ENCODE measurements around the gene TRABD2B.

Gene TRABD2B

DNA sequence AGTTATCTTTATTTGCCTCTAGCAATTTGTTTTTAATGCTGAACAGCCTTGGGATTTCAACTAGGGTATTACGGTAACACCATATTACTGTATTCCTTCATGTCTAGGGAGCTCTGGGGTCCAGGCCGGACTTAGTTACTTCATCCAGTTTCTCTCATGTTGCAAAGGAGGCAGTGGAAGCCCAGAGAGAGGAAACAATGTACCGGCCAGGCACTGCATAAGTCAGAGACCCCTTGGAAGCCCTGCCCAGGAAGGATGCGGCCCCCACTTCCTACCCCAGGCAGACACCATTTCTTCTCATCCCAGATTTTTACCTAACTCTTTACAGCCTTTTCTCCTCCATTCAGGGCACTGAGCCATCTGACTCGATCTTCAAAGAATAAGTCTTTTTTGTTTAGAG lies 32.5 kb downstream of the TRABD2B start:
- TF ChIP-seq TAF1 (IDR thresholded peaks at IDR 0.05; ENCODE audit: low read depth) (no peak), YY1 (IDR thresholded peaks at IDR 0.05; ENCODE audit: low read depth) (no peak), FOXM1 (IDR thresholded peaks at IDR 0.05; ENCODE audit: borderline replicate concordance, low read depth) (no peak), EGR1 (IDR thresholded peaks at IDR 0.05) (no peak), CREB1 (IDR thresholded peaks at IDR 0.05; ENCODE audit: low read depth) (no peak), RAD21 (IDR thresholded peaks at IDR 0.05; ENCODE audit: low read depth) (no peak), NFIC (IDR thresholded peaks at IDR 0.05) (no peak), USF1 (IDR thresholded peaks at IDR 0.05) (no peak), TEAD4 (IDR thresholded peaks at IDR 0.05) (no peak)
- TF ChIP-seq, protein P1, sequence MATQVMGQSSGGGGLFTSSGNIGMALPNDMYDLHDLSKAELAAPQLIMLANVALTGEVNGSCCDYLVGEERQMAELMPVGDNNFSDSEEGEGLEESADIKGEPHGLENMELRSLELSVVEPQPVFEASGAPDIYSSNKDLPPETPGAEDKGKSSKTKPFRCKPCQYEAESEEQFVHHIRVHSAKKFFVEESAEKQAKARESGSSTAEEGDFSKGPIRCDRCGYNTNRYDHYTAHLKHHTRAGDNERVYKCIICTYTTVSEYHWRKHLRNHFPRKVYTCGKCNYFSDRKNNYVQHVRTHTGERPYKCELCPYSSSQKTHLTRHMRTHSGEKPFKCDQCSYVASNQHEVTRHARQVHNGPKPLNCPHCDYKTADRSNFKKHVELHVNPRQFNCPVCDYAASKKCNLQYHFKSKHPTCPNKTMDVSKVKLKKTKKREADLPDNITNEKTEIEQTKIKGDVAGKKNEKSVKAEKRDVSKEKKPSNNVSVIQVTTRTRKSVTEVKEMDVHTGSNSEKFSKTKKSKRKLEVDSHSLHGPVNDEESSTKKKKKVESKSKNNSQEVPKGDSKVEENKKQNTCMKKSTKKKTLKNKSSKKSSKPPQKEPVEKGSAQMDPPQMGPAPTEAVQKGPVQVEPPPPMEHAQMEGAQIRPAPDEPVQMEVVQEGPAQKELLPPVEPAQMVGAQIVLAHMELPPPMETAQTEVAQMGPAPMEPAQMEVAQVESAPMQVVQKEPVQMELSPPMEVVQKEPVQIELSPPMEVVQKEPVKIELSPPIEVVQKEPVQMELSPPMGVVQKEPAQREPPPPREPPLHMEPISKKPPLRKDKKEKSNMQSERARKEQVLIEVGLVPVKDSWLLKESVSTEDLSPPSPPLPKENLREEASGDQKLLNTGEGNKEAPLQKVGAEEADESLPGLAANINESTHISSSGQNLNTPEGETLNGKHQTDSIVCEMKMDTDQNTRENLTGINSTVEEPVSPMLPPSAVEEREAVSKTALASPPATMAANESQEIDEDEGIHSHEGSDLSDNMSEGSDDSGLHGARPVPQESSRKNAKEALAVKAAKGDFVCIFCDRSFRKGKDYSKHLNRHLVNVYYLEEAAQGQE (IDR thresholded peaks at IDR 0.05; ENCODE audit: low read depth) = no peak
- TF ChIP-seq, protein P2, sequence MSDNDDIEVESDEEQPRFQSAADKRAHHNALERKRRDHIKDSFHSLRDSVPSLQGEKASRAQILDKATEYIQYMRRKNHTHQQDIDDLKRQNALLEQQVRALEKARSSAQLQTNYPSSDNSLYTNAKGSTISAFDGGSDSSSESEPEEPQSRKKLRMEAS (IDR thresholded peaks at IDR 0.05) = no peak

- TF ChIP-seq TAF1 (IDR thresholded peaks at IDR 0.05; ENCODE audit: low read depth) = no peak
- no peak for TF ChIP-seq RAD21 (IDR thresholded peaks at IDR 0.05; ENCODE audit: low read depth)
- TF ChIP-seq ZBTB7A (IDR thresholded peaks at IDR 0.05; ENCODE audit: low read depth) = no peak
- no peak for TF ChIP-seq CEBPB (IDR thresholded peaks at IDR 0.05)
- TF ChIP-seq TEAD4 (IDR thresholded peaks at IDR 0.05) = no peak
- no peak for TF ChIP-seq CREB1 (IDR thresholded peaks at IDR 0.05; ENCODE audit: low read depth)
- TF ChIP-seq USF1 (IDR thresholded peaks at IDR 0.05) = no peak
- no peak for TF ChIP-seq TCF12 (IDR thresholded peaks at IDR 0.05; ENCODE audit: low read depth)
- TF ChIP-seq EP300 (IDR thresholded peaks at IDR 0.05; ENCODE audit: borderline replicate concordance) = no peak
- TF ChIP-seq, protein P1 (IDR thresholded peaks at IDR 0.05; ENCODE audit: low read depth) = no peak
- TF ChIP-seq EGR1 (IDR thresholded peaks at IDR 0.05) = no peak
- no peak for TF ChIP-seq NFIC (IDR thresholded peaks at IDR 0.05)
- TF ChIP-seq YY1 (IDR thresholded peaks at IDR 0.05; ENCODE audit: low read depth) = no peak
These were observed 33.4 kb downstream of the TRABD2B start for GRCh38 chr1:47963568-47964358.

GRCh38 chr1:47962750-47963492 lies 34.3 kb downstream of the TRABD2B start:
- TF ChIP-seq NFIC (IDR thresholded peaks at IDR 0.05) = no peak
- TF ChIP-seq EP300 (IDR thresholded peaks at IDR 0.05; ENCODE audit: borderline replicate concordance) = no peak
- TF ChIP-seq TEAD4 (IDR thresholded peaks at IDR 0.05) = no peak
- no peak for TF ChIP-seq FOXM1 (IDR thresholded peaks at IDR 0.05; ENCODE audit: borderline replicate concordance, low read depth)
- no peak for TF ChIP-seq EGR1 (IDR thresholded peaks at IDR 0.05)
- TF ChIP-seq, protein P1 (IDR thresholded peaks at IDR 0.05; ENCODE audit: low read depth) = no peak
- no peak for TF ChIP-seq RAD21 (IDR thresholded peaks at IDR 0.05; ENCODE audit: low read depth)

DNA sequence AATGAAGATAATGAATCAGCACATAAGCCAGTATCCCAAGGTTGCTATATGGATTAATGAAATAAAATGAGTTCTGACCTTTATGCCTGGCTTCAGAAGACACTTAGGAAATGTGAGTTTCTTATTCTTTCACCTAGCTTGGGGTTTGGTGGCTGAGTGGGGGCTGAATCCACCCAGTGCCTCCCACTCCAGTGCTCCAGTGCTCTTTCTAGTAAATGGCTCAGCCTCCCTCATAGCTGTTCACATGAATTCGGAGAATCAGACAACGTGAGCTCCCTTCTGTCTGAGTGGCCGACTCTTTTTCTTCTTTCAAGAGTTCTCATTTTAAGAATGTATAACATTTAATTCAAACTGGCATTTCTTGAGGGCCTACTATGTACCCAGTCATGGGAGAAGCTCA lies 43.5 kb downstream of the TRABD2B start:
- TF ChIP-seq EGR1 (IDR thresholded peaks at IDR 0.05) = no peak
